Occipital lobe (tissue), 2 donors: ENCODE measurements around the gene SIVA1. TPM values are rescaled to one million over a fixed set of nuclear protein-coding genes. Genes with fewer than 3 reads are reported as not detected.
"Not testable (repeated sequence)": the region's sequence is repeated elsewhere in the genome, so short reads cannot be mapped to it uniquely, and the experiment has no call there.

Source experiments
- DNase-seq: peaks from one replicate; lab custom pipeline; 2025; lab: John Stamatoyannopoulos, UW
- total RNA-seq: library from RNA; depleted of rRNA; stranded (reverse); fragments of >200 nt; gene quantifications from one replicate; pipeline ENCODE4 v1.2.3, GENCODE V29; 2014

Gene SIVA1
- total RNA-seq, 1 donor from 2014 or later = 21.2 TPM

DNA sequence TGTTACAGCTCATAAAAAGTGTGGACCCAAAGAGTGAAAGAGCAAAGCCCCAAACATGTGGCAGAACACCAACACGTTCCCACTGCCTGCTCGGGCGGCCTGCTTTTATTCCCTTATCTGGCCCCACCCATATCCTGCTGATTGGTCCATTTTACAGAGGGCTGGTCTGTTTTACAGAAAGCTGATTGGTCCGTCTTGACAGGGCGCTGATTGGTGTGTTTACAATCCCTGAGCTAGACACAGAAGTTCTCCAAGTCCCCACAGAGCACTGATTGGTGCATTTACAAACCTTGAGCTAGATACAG is 2.2 kb upstream of the SIVA1 start:
- DNase-seq = not testable (repeated sequence)

DNA sequence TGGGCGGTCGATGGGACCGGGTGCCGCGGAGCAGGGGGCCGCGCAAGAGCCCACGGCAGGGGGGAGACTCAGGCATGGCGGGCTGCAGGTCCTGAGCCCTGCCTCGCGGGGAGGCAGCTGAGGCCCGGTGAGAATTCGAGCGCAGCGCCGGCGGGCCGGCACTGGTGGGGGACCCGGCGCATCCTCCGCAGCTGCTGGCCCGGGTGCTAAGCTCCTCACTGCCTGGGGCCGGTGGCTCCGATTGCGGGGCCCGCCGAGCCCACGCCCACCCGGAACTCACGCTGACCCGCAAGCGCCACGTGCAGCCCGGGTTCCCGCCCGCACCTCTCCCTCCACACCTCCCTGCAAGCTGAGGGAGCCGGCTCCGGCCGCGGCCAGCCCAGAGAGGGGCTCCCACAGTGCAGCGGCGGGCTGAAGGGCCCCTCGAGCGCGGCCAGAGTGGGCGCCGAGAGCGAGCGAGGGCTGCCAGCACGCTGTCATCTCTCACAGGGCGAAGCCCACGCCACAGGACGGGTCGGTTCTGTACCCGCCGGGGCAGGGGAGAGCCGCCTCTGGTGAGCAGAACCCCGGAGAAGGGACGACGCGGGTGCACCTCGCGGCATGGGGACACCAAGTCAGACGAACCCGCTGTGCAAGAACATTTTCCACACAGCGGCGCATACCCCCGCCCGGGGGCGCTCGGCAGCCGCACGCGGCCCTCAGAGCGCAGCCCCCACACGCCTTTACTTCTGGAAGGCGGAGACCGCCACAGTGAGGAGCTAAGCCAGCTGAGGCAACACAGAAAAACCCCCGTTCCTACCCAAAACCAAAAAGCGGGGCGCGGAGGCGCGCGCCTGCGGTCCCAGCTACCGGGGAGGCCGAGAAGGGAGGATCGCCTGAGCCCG is 1.2 kb upstream of the SIVA1 start:
- no peak for DNase-seq

GRCh38 chr14:104752423-104752734 is 568 bp upstream of the SIVA1 start:
- DNase-seq = no peak

DNA sequence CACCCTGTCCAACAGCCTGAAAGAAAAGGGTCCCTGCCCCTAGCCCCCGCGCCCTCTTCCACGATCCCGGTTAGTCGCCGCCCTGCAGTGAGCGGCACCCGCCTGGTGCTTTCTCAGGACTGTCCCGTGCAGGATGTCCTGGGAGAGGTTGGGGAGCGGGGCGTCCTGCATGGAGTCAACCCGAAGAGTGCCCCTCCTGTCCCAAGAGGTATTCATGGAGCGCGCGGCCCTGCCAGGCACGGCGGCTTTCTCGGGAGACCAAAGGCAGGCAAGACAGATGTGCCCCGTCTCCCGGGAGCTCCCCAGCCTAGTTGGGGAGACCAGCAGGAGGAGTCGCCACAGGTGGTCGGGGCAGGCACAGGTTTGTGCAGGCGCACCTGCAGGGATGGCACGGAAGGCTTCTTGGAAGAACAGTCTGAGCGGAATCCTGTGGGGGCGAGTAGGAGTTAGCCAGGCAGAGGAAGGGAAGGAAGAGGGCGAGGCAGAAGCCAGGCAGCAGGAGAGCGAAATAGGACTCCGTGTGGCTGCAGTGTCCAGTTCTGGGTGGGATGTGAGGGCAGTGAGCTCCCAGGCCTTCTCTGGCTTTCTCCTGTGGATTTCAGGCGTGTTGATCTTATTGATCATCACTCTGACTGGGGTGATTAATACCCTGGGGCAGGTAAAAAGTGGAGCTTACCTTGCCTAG is 723 bp downstream of the SIVA1 start:
- DNase-seq = no peak

- no peak for DNase-seq
Measured at GRCh38 chr14:104754213-104754851, 1.4 kb downstream of the SIVA1 start.

GRCh38 chr14:104755621-104756020 is 2.7 kb downstream of the SIVA1 start:
- no peak for DNase-seq

- no peak for DNase-seq
Measured at GRCh38 chr14:104756477-104757237, 3.7 kb downstream of the SIVA1 start.

GRCh38 chr14:104757238-104757585 is 4.3 kb downstream of the SIVA1 start:
- no peak for DNase-seq

- no peak for DNase-seq
Measured at GRCh38 chr14:104757681-104758392, 4.9 kb downstream of the SIVA1 start.

DNA sequence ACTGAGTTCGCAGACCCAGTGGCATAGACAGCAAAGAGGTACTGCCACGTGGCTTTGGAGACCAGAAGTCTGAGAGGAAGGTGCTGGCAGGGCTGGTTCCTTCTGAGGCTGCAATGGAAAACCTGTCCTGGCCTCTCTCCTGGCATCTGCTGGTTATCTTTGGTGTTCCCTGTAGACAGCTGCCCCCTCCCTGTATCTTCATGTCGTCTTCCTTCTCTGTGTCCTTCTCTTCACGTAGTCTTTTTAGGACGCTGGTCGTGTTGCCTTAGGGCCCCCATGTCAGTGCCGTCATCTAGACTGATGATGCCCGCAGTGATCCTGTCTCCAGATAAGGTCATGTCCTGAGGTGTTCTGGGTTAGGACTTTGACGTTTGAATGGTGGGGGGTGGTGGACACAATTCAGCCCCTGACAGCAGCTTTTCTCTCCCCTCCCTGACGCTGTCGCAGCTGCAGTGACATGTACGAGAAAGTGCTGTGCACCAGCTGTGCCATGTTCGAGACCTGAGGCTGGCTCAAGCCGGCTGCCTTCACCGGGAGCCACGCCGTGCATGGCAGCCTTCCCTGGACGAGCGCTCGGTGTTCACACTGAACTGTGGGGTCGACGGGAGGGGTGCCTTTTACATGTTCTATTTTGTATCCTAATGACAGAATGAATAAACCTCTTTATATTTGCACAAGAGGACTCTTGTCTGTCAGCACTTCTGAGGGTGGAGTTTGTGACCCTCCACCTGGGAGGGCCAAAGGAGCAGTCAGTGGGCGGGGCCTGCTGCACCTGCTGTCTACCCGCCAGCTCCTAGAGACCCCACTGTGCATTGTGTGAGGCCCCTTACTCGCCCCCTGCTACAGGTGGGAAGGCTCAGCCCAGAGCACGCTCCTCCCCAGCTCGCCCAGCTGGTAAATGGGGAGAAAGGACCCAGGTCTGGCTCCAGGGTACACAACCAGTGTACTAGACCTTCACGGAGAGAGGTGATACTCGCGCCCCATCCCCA is 6.3 kb downstream of the SIVA1 start:
- no peak for DNase-seq

DNA sequence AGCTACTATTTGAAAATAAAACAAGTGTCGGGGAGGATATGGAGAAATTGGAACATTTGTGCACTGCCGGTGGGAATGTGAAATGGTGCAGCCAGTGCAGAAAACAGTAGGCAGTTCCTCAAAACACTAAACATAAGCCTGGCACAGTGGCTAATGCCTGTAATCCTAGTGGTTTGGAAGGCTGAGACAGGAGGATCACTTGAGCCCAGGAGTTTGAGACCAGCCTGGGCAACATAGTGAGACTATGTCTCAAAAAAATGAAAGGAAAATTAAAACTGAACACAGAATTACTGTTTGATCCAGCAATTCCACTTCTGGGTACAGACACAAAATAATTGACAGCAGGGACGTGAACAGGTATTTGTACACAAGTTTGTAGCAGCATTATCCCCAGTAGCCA is 12.6 kb downstream of the SIVA1 start:
- DNase-seq = no peak

DNA sequence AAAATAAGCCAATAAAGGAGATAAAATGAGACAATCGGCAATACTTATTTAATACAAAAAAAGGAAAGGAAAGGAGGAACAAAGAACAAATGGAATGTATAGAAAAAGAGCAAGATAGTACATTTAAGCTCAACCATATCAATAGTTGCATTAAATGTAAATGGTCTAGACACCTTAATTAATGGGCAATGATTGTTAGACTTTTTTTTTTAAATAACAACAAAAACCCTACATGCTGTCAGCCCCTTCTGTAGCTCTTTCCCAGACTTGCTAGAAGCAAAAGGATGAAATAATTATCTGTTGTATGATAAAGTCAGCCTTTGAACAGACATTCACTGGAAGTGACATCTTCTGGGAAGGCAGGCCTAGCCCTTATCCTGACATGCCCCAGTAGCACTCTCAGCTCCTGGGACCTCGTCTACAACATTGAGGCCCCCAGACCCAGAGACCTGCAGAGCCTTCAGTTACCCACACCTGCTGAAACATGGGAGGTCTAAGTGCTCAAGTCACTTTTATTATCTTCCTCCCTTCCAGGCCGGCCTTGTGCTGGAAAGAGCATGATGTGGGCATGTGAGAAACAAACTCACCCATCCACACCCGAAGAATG is 13.4 kb downstream of the SIVA1 start:
- no peak for DNase-seq

DNA sequence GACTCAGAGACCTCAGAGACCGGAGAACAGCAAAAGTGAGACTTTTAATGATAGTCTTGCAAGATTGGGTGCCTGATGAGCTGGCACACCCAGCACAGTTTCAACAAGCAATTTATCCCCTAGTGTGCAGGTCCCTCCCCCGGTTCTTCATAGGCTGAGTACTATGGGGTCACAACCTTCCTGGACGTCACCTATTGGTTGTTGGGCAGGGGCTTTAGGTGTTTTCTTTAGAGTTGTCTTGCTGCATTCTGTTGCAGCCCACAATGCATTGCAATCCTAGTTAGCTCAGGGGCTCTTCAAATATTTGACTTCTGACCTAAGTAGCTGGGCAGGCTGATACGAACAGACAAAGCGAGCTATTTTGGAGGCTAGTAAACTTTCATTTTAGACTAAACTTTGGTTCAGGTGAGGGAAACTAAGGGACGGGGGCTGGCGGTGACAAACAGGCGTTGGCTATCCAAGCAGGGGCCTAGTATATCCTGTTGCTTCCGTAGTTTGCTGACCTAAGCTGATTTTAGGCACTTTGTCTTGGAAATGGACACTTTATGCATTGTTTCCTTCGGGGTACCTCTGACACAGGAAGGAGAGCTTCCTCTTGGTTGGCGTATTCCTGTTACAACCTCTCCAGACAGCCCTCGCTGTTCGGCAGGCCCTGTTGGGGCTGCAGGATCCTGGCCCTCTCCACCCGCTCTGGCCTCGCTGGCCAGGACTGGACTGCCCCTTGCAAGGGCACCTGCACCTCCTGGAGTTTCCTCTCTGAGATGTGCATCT is 14.1 kb downstream of the SIVA1 start:
- no peak for DNase-seq

GRCh38 chr14:104767634-104767918 is 14.6 kb downstream of the SIVA1 start:
- no peak for DNase-seq

DNA sequence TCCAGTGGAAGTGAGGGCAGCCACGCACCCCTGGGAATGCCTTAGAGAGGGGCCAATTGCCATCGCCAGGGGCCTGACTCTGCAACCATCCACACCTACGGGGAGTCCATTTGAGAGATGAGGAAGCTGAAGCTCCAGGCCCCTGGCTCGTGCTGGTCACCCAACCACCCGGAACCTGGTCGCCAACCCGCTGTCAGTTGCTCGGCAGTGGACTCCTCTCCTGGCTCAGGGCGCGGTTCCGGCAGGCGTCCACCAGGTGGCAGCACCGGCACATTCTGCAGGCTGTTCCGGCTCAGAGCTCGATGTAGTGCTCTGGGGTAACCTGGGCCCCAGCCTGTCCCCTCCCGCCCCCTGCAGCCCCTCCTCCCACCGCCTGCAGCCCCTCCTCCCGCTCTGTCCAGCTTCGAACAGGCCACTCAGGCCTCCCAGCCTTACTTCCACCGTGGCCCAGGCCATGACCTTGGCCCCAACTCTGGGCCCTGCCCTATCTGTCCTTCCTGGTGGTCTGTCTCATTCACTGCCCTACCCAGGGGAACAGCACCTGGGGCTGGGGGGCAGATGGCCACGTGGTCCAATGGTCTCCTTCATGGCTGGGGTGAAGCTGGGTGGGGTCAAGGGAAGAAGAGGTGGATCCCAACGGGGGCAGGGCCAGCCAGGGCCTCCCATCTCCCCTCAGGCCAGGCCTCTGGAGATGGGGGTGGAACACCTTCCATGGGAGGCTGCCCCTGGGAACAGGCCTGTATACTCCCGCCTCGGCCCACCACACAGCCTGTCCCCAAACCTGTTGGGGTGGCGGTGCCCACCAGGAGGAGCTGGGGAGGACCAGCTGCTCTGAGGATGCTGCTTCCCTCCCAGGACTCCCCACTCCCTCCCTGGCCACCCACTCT is 15.7 kb downstream of the SIVA1 start:
- peak; percentile 76 for DNase-seq

GRCh38 chr14:104769324-104770071 is 16.6 kb downstream of the SIVA1 start:
- DNase-seq = no peak

GRCh38 chr14:104770072-104770579 is 17.2 kb downstream of the SIVA1 start:
- no peak for DNase-seq
